ENCODE data around the gene AFF2.

DNA sequence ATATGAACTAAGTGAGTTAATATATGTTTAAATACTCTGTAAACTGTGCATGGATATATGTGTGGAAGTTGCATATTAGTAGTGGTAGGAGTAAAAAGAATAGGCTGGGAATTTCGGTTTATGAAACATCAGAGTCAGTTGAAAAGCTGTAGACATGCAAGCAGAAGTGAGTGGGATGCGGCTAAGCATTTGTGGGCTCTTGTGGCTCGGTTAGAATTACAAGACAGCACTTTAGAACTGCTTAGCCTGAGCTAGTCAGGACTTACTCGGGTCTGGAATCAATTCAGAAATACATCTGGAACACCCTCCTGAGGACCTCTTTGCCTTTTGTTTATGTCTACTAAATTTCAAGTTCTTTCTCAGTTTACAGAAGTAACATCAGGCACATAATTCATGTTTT lies 93.6 kb downstream of the AFF2 start:
- no peak for TF ChIP-seq YY1 (IDR thresholded peaks at IDR 0.05; ENCODE audit: insufficient read depth, insufficient read length)
- TF ChIP-seq ZNF274 (IDR thresholded peaks at IDR 0.05; ENCODE audit: low read depth, low read length) = no peak
- TF ChIP-seq SUZ12 (IDR thresholded peaks at IDR 0.05; ENCODE audit: extremely low read depth, insufficient read depth, insufficient read length) = no peak

All from NT2/D1 (cell line).